ENCODE measurements around the gene TREML4.
"Not testable (repeated sequence)": the region's sequence is repeated elsewhere in the genome, so short reads cannot be mapped to it uniquely, and the experiment has no call there.

TREML4 gene, protein sequence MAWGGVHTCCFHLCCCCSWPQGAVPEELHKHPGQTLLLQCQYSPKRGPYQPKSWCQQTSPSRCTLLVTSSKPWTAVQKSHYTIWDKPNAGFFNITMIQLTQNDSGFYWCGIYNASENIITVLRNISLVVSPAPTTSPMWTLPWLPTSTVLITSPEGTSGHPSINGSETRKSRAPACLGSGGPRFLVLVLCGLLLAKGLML

GRCh38 chr6:41228096-41228495 lies at the start of gene TREML4:
Gene TREML4, plus strand, starts transcription at chr6:41228349. Its CDS starts 79 bp downstream, at chr6:41228428.
- H3K4me3 ChIP-seq (ENCODE audit: low read depth, low read length), result no peak within 1 kb of the TSS

DNA sequence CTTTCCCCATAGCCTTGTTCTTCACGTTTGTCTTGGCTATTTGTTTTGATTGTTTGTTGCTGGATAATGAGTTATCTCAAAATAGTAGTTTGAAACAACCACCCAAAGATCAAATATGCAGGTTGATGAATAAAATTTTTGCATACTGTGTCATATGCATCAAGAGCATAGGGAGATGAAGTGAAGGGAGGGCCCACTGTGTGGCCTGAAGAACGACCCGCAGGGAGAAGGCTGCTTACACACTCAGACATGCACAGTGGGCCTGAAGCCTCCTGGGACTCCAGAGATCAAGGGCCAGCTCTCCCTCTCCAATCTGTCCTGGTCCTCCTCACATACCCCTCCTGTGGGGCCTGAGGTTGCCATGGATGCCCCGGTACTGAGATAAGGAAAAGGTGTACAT lies 49.0 kb upstream of the TREML4 start:
- no peak overlapping the region for H3K4me3 ChIP-seq (ENCODE audit: low read depth, low read length)

GRCh38 chr6:41181566-41181965 lies 46.6 kb upstream of the TREML4 start:
- no peak overlapping the region for H3K4me3 ChIP-seq (ENCODE audit: low read depth, low read length)

GRCh38 chr6:41182069-41183034 lies 45.8 kb upstream of the TREML4 start:
- no peak overlapping the region for H3K4me3 ChIP-seq (ENCODE audit: low read depth, low read length)

DNA sequence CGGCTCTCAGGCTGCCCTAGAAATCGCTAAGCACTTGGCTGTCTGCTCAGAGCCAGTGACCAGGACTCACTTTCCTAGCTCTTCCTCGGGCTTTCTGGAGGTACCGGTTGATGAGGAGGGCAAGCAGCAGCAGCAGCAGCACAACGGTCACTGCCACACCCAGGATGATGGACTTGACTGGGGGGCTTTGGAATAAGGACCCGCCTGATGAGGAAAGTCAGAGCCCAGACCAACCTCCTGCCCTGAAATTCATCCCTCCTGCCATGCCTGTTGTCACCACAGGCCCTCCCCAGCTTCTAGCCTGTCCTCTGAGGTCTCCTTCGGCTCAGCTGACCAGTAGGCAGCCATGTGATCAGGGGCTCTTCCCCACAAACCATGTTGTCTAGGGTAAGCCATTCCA lies 43.4 kb upstream of the TREML4 start:
- no peak overlapping the region for H3K4me3 ChIP-seq (ENCODE audit: low read depth, low read length)

DNA sequence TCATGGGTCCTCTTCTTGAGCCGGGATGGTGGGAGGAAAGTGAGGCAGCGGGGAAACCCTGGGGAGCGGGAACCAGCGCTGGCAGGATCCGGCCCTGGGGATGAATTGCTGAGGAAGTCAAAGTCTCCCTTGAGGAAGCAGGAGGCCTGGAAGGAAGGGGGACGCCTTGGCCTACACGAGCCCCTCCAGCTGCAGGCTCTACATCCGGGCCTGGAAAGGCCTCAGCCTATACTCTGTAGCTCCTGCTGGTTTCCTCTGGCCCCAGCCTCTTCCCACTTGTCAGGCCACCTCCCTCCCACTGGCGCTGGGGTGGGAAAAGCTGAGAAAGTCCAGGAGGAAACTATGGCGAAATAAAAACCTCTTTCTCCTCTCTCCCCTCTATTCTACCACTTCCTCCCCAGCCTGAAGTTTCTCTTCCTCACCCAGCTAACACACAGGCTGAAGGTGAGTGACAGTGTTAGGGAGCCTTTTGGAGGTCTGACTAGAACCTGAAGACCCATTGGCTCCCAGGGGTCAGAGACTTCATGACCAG lies 42.1 kb upstream of the TREML4 start:
- no peak overlapping the region for H3K4me3 ChIP-seq (ENCODE audit: low read depth, low read length)

- no peak overlapping the region for H3K4me3 ChIP-seq (ENCODE audit: low read depth, low read length)
Observed at GRCh38 chr6:41187924-41188886, 39.9 kb upstream of the TREML4 start.

DNA sequence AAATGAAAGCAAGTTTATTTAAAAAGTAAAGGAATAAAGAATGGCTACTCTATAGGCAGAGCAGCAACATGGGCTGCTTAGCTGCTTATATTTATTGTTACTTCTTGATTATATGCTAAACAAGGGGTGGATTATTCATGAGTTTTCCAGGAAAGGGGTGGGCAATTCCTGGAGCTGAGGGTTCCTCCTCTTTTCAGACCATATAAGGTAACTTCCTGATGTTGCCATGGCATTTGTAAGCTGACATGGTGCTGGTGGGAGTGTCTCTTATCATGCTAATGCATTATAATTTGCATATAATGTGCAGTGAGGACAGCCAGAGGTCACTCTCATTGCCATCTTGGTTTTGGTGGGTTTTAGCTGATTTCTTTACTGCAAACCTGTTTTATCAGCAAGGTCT lies 39.1 kb upstream of the TREML4 start:
- not testable (repeated sequence) for H3K4me3 ChIP-seq (ENCODE audit: low read depth, low read length)

GRCh38 chr6:41189967-41190366 lies 38.2 kb upstream of the TREML4 start:
- no peak overlapping the region for H3K4me3 ChIP-seq (ENCODE audit: low read depth, low read length)

DNA sequence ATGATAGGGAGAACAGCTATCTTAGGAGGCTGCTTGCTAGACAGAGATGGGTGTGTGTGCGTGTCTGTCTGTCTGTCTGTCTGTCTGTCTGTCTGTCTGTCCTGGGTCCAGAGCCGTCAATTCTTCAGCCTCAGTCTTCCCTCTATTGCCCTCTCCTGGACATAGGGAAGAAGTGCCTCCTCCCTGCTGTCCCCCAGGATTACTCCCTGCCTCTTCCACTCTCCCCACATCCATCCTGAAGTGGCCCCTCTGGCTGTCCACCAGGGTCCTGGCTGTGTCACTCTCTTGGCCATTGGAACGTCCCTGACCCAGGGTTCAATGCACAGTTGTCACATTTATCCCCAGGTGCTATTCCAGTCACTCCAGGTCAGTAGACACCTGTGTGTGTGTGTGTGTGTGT lies 37.4 kb upstream of the TREML4 start:
- H3K4me3 ChIP-seq (ENCODE audit: low read depth, low read length), result no peak overlapping the region

- no peak overlapping the region for H3K4me3 ChIP-seq (ENCODE audit: low read depth, low read length)
Observed at GRCh38 chr6:41191569-41191968, 36.6 kb upstream of the TREML4 start.

GRCh38 chr6:41193171-41193734 lies 34.9 kb upstream of the TREML4 start:
- H3K4me3 ChIP-seq (ENCODE audit: low read depth, low read length), result no peak overlapping the region

- H3K4me3 ChIP-seq (ENCODE audit: low read depth, low read length), result no peak overlapping the region
Observed at GRCh38 chr6:41193884-41194283, 34.3 kb upstream of the TREML4 start.

DNA sequence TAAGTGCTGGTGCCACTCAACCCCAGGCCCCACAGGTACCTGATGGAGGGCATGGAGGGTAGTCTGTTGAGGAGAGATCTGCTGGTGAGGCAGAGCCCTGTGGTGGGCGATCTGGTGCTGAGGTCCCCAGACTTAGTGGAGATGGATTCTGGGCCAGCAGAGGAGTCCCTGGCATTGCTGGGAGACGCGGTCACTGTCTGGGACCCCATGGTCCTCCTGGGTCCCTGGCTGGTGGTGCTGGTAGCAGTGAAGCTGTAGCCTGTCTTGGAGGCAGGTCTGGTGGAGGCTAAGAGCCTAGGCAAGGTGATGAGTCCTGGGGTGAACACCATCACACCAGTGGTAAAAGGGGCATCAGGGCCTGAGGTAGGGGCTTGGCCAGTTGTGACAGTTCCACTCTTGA lies 33.8 kb upstream of the TREML4 start:
- no peak overlapping the region for H3K4me3 ChIP-seq (ENCODE audit: low read depth, low read length)

- H3K4me3 ChIP-seq (ENCODE audit: low read depth, low read length), result no peak overlapping the region
Observed at GRCh38 chr6:41197234-41197633, 30.9 kb upstream of the TREML4 start.

- no peak overlapping the region for H3K4me3 ChIP-seq (ENCODE audit: low read depth, low read length)
Observed at GRCh38 chr6:41199552-41200246, 28.4 kb upstream of the TREML4 start.

DNA sequence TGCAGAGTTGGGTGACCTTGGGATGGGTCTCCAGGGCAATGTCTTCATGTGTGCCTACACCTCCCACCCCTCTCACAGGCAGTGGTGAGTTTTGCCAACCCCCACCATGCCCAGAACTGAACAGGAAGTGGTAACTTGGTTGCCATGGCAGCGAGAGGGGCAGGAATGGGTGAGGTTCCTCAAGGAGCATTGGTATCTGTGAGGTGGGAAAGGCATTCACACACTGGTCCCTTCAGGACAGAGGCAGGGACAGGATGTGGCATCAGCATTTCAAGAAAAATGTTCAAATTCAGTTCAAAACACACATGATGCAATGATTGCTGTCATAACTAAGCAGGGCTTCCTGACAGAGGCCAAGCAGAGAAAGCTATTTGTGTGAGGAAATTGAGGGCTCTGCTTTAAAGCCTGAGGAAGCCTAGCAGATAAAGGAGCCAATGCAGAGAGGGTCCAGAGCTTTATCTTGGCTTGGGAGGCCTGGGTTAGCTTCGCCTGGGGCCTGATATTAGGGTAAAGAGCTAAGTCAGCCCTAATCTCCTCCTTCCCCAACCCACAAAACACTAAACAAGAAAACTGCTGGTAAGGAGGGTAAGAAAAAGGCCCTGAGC lies 27.8 kb upstream of the TREML4 start:
- no peak overlapping the region for H3K4me3 ChIP-seq (ENCODE audit: low read depth, low read length)

GRCh38 chr6:41200901-41201763 lies 27.0 kb upstream of the TREML4 start, which contains the start of gene TREML2:
Gene TREML2, minus strand, starts transcription at chr6:41201149. Its CDS starts 141 bp downstream, at chr6:41201008.
- H3K4me3 ChIP-seq (ENCODE audit: low read depth, low read length), result no peak within 1 kb of the TSS

All from iPS-11a (cell line).